Purkinje cell (primary cell): ENCODE measurements around the gene OR51I1. TPM values are rescaled to one million over a fixed set of nuclear protein-coding genes. Genes with fewer than 3 reads are reported as not detected.

Experiments used
- polyA plus RNA-seq: library from polyadenylated mRNA; unstranded; fragments of >200 nt; fragmentation: Nextera tagmentation; gene quantifications from 2 replicates; pipeline ENCODE4 v1.2.1, GENCODE V29; 2014

OR51I1 gene
- polyA plus RNA-seq, result not detected in 2 replicates

GRCh38 chr11:5441414-5441813, at the start of gene OR51I1:
Gene OR51I1, minus strand, starts transcription at chr11:5441514. Its CDS starts 0 bp downstream, at chr11:5441514.

GRCh38 chr11:5488385-5488784, 47.1 kb upstream of the OR51I1 start, which contains the start of gene OR52D1:
Gene OR52D1, plus strand, starts transcription at chr11:5488685. Its CDS starts 22 bp downstream, at chr11:5488707.

GRCh38 chr11:5449023-5449422, 7.7 kb upstream of the OR51I1 start, which contains the start of gene OR51I2:
Gene OR51I2, plus strand, starts transcription at chr11:5449323. Its CDS starts 4,166 bp downstream, at chr11:5453489.

GRCh38 chr11:5421811-5422210, 19.5 kb downstream of the OR51I1 start, which contains the start of gene OR51Q1:
Gene OR51Q1, plus strand, starts transcription at chr11:5422111. Its CDS starts 90 bp downstream, at chr11:5422201.

Other genes with a start within 250 kb of the OR51I1 start
- not detected in 2 replicates for gene OR51V1, start 240.8 kb downstream of the OR51I1 start, polyA plus RNA-seq
- 105 and 131 TPM in 2 replicates for gene HBB, start 214.4 kb downstream of the OR51I1 start, polyA plus RNA-seq
- not detected in 2 replicates for gene HBD, start 207.0 kb downstream of the OR51I1 start, polyA plus RNA-seq
- gene HBG1, start 191.7 kb downstream of the OR51I1 start, polyA plus RNA-seq, result not detected in 2 replicates
- gene HBG2, start 186.7 kb downstream of the OR51I1 start, polyA plus RNA-seq, result 7.9 TPM in 1 of 2 replicates, not detected in the other
- gene HBE1, start 171.6 kb downstream of the OR51I1 start, polyA plus RNA-seq, result not detected in 2 replicates
- gene OR51B4, start 139.6 kb downstream of the OR51I1 start, polyA plus RNA-seq, result not detected in 2 replicates
- gene OR51B2, start 117.2 kb downstream of the OR51I1 start, polyA plus RNA-seq, result not detected in 2 replicates
- gene OR51B5, start 98.0 kb downstream of the OR51I1 start, polyA plus RNA-seq, result 0.54 TPM in 1 of 2 replicates, not detected in the other
- gene OR51B6, start 90.0 kb downstream of the OR51I1 start, polyA plus RNA-seq, result not detected in 2 replicates
- not detected in 2 replicates for gene OR51M1, start 57.7 kb downstream of the OR51I1 start, polyA plus RNA-seq
- gene OR51Q1, start 19.4 kb downstream of the OR51I1 start, polyA plus RNA-seq, result not detected in 2 replicates
- gene OR51I2, start 7.8 kb upstream of the OR51I1 start, polyA plus RNA-seq, result not detected in 2 replicates
- not detected in 2 replicates for gene OR52D1, start 47.2 kb upstream of the OR51I1 start, polyA plus RNA-seq
- not detected in 2 replicates for gene UBQLN3, start 68.4 kb upstream of the OR51I1 start, polyA plus RNA-seq
- not detected in 2 replicates for gene UBQLNL, start 75.2 kb upstream of the OR51I1 start, polyA plus RNA-seq
- not detected in 2 replicates for gene OR52H1, start 107.0 kb upstream of the OR51I1 start, polyA plus RNA-seq
- not detected in 2 replicates for gene OR52B6, start 139.4 kb upstream of the OR51I1 start, polyA plus RNA-seq
- 0.38 TPM in 1 of 2 replicates, not detected in the other for gene TRIM6, start 155.1 kb upstream of the OR51I1 start, polyA plus RNA-seq
- not detected in 2 replicates for gene TRIM34, start 183.5 kb upstream of the OR51I1 start, polyA plus RNA-seq
- gene TRIM5, start 243.6 kb upstream of the OR51I1 start, polyA plus RNA-seq, result 0.56 and 4.4 TPM in 2 replicates
- 1.2 TPM in 1 of 2 replicates, not detected in the other for gene TRIM22, start 248.3 kb upstream of the OR51I1 start, polyA plus RNA-seq